Kidney epithelial cell (primary cell): ENCODE measurements around the gene PAFAH1B2. TPM values are rescaled to one million over a fixed set of nuclear protein-coding genes. Genes with fewer than 3 reads are reported as not detected.

ENCODE experiments used
- DNase-seq: peaks from one replicate; pipeline ENCODE4 v3.0.0-alpha.2; 2010; ENCODE audit warnings: low read depth
- H3K27me3 ChIP-seq: 2 replicates; pipeline ENCODE4 v1.6.0; 2011; ENCODE audit warnings: low read length; ENCODE audit not compliant: control insufficient read depth, insufficient read depth
- H3K36me3 ChIP-seq: 2 replicates; pipeline ENCODE4 v1.5.1; 2011; ENCODE audit warnings: low read length; ENCODE audit not compliant: control insufficient read depth, insufficient read depth
- H3K4me3 ChIP-seq: 2 replicates; pipeline ENCODE4 v1.5.1; 2011; ENCODE audit warnings: low read depth, mild to moderate bottlenecking, control low read depth, low read length
- CTCF ChIP-seq: IDR thresholded peaks from 2 replicates; pipeline ENCODE4 v1.5.1; 2011; ENCODE audit warnings: mild to moderate bottlenecking, moderate library complexity, low read length, control low read depth, inconsistent platforms; ENCODE audit not compliant: insufficient read depth, poor library complexity, severe bottlenecking
- total RNA-seq: library from RNA; depleted of rRNA; stranded (reverse); fragments of >200 nt; gene quantifications from 2 replicates; pipeline ENCODE4 v1.2.3, GENCODE V29; 2015

PAFAH1B2 gene
- total RNA-seq, 1 donor from 2014 or later, result 116 TPM

- no peak for DNase-seq
- peaks cover 2% of the 10 kb centered on the region for H3K36me3 ChIP-seq
- no peaks in the 10 kb centered on the region for H3K27me3 ChIP-seq
- no peak overlapping the region for H3K4me3 ChIP-seq
- TF ChIP-seq CTCF, result no peak
Measured at GRCh38 chr11:117223741-117224689, 79.9 kb downstream of the PAFAH1B2 start.

GRCh38 chr11:117225553-117226170 is 81.6 kb downstream of the PAFAH1B2 start:
- no peak overlapping the region for H3K4me3 ChIP-seq
- TF ChIP-seq CTCF, result no peak
- no peaks in the 10 kb centered on the region for H3K27me3 ChIP-seq
- DNase-seq, result no peak
- peaks cover 2% of the 10 kb centered on the region for H3K36me3 ChIP-seq

Other genes starting within 250 kb of the PAFAH1B2 start
- 12.9 and 16.5 TPM in 2 replicates for gene SIK3, start 45.9 kb upstream of the PAFAH1B2 start, total RNA-seq
- gene SIDT2, start 34.5 kb downstream of the PAFAH1B2 start, total RNA-seq, result 12.9 and 14.6 TPM in 2 replicates
- 1,785 and 1,816 TPM in 2 replicates for gene TAGLN, start 55.1 kb downstream of the PAFAH1B2 start, total RNA-seq
- gene PCSK7, start 87.8 kb downstream of the PAFAH1B2 start, total RNA-seq, result 38.3 and 51.8 TPM in 2 replicates
- gene RNF214, start 88.4 kb downstream of the PAFAH1B2 start, total RNA-seq, result 11.7 and 14.0 TPM in 2 replicates
- 4.9 and 5.9 TPM in 2 replicates for gene BACE1-AS, start 147.1 kb downstream of the PAFAH1B2 start, total RNA-seq
- gene BACE1, start 172.0 kb downstream of the PAFAH1B2 start, total RNA-seq, result 13.6 and 17.2 TPM in 2 replicates
- 27.5 and 28.8 TPM in 2 replicates for gene CEP164, start 183.6 kb downstream of the PAFAH1B2 start, total RNA-seq